ENCODE results near the gene STARD3.

- TF ChIP-seq, protein P1, sequence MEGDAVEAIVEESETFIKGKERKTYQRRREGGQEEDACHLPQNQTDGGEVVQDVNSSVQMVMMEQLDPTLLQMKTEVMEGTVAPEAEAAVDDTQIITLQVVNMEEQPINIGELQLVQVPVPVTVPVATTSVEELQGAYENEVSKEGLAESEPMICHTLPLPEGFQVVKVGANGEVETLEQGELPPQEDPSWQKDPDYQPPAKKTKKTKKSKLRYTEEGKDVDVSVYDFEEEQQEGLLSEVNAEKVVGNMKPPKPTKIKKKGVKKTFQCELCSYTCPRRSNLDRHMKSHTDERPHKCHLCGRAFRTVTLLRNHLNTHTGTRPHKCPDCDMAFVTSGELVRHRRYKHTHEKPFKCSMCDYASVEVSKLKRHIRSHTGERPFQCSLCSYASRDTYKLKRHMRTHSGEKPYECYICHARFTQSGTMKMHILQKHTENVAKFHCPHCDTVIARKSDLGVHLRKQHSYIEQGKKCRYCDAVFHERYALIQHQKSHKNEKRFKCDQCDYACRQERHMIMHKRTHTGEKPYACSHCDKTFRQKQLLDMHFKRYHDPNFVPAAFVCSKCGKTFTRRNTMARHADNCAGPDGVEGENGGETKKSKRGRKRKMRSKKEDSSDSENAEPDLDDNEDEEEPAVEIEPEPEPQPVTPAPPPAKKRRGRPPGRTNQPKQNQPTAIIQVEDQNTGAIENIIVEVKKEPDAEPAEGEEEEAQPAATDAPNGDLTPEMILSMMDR (IDR thresholded peaks at IDR 0.05) = no peak
- no peak for TF ChIP-seq POLR2A (IDR thresholded peaks at IDR 0.05)
These were observed 21.5 kb upstream of the STARD3 start for GRCh38 chr17:39615434-39615833.
